ENCODE measurements around the gene OIP5. TPM values are rescaled to one million over a fixed set of nuclear protein-coding genes. Genes with fewer than 3 reads are reported as not detected.

OIP5 gene
- total RNA-seq (10 to 100 TPM in 1 of 2 donors, under 1 TPM in 1; 0.17 to 11.8 TPM), polyA plus RNA-seq (1 to 10 TPM in 1 of 2 donors, under 1 TPM in 1; 0.65 to 1.6 TPM)

- peak; percentile 98 for TF ChIP-seq YY1 (IDR thresholded peaks at IDR 0.05)
- no peak for TF ChIP-seq TAF1 (conservative IDR thresholded peaks at IDR 0.05)
- TF ChIP-seq, protein P1, sequence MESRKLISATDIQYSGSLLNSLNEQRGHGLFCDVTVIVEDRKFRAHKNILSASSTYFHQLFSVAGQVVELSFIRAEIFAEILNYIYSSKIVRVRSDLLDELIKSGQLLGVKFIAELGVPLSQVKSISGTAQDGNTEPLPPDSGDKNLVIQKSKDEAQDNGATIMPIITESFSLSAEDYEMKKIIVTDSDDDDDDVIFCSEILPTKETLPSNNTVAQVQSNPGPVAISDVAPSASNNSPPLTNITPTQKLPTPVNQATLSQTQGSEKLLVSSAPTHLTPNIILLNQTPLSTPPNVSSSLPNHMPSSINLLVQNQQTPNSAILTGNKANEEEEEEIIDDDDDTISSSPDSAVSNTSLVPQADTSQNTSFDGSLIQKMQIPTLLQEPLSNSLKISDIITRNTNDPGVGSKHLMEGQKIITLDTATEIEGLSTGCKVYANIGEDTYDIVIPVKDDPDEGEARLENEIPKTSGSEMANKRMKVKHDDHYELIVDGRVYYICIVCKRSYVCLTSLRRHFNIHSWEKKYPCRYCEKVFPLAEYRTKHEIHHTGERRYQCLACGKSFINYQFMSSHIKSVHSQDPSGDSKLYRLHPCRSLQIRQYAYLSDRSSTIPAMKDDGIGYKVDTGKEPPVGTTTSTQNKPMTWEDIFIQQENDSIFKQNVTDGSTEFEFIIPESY (IDR thresholded peaks at IDR 0.05): peak; percentile 20
- no peak for TF ChIP-seq FOXA1 (IDR thresholded peaks at IDR 0.05)
- TF ChIP-seq, protein P2, sequence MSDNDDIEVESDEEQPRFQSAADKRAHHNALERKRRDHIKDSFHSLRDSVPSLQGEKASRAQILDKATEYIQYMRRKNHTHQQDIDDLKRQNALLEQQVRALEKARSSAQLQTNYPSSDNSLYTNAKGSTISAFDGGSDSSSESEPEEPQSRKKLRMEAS (IDR thresholded peaks at IDR 0.05): peak; percentile 73
- TF ChIP-seq JUND (IDR thresholded peaks at IDR 0.05): no peak
- TF ChIP-seq, protein P3, sequence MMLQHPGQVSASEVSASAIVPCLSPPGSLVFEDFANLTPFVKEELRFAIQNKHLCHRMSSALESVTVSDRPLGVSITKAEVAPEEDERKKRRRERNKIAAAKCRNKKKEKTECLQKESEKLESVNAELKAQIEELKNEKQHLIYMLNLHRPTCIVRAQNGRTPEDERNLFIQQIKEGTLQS (IDR thresholded peaks at IDR 0.05): no peak
- TF ChIP-seq NR2F2 (IDR thresholded peaks at IDR 0.05): no peak
- no peak for TF ChIP-seq RAD21 (IDR thresholded peaks at IDR 0.05)
- TF ChIP-seq HNF4A (conservative IDR thresholded peaks at IDR 0.05): peak; percentile 33 to 39
- peak; percentile 77 for TF ChIP-seq SP1 (IDR thresholded peaks at IDR 0.05)
- no peak for TF ChIP-seq HNF4G (IDR thresholded peaks at IDR 0.05)
- peak in 1 of 2 donors; percentile 49 for TF ChIP-seq GABPA (IDR thresholded peaks at IDR 0.05 in 1 of 2, conservative IDR thresholded peaks at IDR 0.05 in 1 of 2)
- TF ChIP-seq EGR1 (IDR thresholded peaks at IDR 0.05; ENCODE audit: low read depth in 2 of 2): peak in 1 of 2 donors; percentile 23
- peak in 1 of 2 donors; percentile 37 for TF ChIP-seq RXRA (IDR thresholded peaks at IDR 0.05)
- TF ChIP-seq CTCF (IDR thresholded peaks at IDR 0.05; ENCODE audit: low read depth, low read length, missing input control): no peak
- TF ChIP-seq, protein P4, sequence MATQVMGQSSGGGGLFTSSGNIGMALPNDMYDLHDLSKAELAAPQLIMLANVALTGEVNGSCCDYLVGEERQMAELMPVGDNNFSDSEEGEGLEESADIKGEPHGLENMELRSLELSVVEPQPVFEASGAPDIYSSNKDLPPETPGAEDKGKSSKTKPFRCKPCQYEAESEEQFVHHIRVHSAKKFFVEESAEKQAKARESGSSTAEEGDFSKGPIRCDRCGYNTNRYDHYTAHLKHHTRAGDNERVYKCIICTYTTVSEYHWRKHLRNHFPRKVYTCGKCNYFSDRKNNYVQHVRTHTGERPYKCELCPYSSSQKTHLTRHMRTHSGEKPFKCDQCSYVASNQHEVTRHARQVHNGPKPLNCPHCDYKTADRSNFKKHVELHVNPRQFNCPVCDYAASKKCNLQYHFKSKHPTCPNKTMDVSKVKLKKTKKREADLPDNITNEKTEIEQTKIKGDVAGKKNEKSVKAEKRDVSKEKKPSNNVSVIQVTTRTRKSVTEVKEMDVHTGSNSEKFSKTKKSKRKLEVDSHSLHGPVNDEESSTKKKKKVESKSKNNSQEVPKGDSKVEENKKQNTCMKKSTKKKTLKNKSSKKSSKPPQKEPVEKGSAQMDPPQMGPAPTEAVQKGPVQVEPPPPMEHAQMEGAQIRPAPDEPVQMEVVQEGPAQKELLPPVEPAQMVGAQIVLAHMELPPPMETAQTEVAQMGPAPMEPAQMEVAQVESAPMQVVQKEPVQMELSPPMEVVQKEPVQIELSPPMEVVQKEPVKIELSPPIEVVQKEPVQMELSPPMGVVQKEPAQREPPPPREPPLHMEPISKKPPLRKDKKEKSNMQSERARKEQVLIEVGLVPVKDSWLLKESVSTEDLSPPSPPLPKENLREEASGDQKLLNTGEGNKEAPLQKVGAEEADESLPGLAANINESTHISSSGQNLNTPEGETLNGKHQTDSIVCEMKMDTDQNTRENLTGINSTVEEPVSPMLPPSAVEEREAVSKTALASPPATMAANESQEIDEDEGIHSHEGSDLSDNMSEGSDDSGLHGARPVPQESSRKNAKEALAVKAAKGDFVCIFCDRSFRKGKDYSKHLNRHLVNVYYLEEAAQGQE (IDR thresholded peaks at IDR 0.05): no peak
- no peak for TF ChIP-seq FOXA2 (IDR thresholded peaks at IDR 0.05)
- H3K27me3 ChIP-seq (ENCODE audit: control insufficient read depth in 4 of 4, insufficient read depth in 4 of 4, low read length in 3 of 4): no peaks in the 10 kb centered on the region
- H3K4me1 ChIP-seq (ENCODE audit: control insufficient read depth in 4 of 4, insufficient read depth in 4 of 4, low read length in 3 of 4): peaks cover 0 to 22% (median 8%) of the 10 kb centered on the region in 4 donors
- WGBS: under 1% methylated on average over 64 of the region's 64 CpGs
- H3K9ac ChIP-seq (ENCODE audit: low read depth in 1 of 2, low read length in 2 of 2): peak within 1 kb of the TSS; percentile 54 to 84
- peak within 1 kb of the TSS; percentile 77 to 79 for H3K27ac ChIP-seq (ENCODE audit: low read depth in 1 of 2, low read length in 2 of 2)
- H3K4me3 ChIP-seq (ENCODE audit: low read depth in 1 of 3, low read length in 3 of 3): peak within 1 kb of the TSS; percentile 74 to 99 (median 95)
- DNase-seq (ENCODE audit: low spot score): peak; percentile 96
- H3K9me3 ChIP-seq (ENCODE audit: control insufficient read depth in 4 of 4, low read length in 3 of 4): no peaks in the 10 kb centered on the region
- no peaks in the 10 kb centered on the region for H3K36me3 ChIP-seq (ENCODE audit: control insufficient read depth in 4 of 4, insufficient read depth in 3 of 4, low read depth in 1 of 4, low read length in 3 of 4)
These were observed at the start of gene OIP5, which contains the start of gene NUSAP1 for GRCh38 chr15:41332194-41333025. TSS of gene OIP5 (minus strand) at chr15:41332591. CDS start at chr15:41332561, 30 bp downstream. TSS of gene NUSAP1 (plus strand) at chr15:41332881. CDS start at chr15:41332958, 77 bp downstream.
